IMR-90 (cell line): ENCODE data around the gene CCDC137.

Experiments
- MAZ ChIP-seq: IDR thresholded peaks from 2 replicates; pipeline ENCODE4 v1.6.1; 2012; ENCODE audit warnings: low read depth, mild to moderate bottlenecking, low read length, improper control_type of control experiment, moderate library complexity, borderline replicate concordance
- POLR2A ChIP-seq: IDR thresholded peaks from 2 replicates; pipeline ENCODE4 v1.6.1; 2012; ENCODE audit warnings: mild to moderate bottlenecking, low read depth, low read length
- RAD21 ChIP-seq: IDR thresholded peaks from 2 replicates; pipeline ENCODE4 v1.6.1; 2012; ENCODE audit warnings: low read length, improper control_type of control experiment
- RFX5 ChIP-seq: IDR thresholded peaks from 2 replicates; pipeline ENCODE4 v1.8.0; 2012; ENCODE audit warnings: low read depth, mild to moderate bottlenecking, low read length, moderate library complexity
- SMC3 ChIP-seq: fragments of 150-350 bp; IDR thresholded peaks from 2 replicates; pipeline ENCODE4 v1.6.1; 2016; ENCODE audit warnings: low read depth, mild to moderate bottlenecking, antibody characterized with exemption, low read length, moderate library complexity
- TF ChIP-seq, protein P1 (sequence below): conservative IDR thresholded peaks from 2 replicates; pipeline ENCODE4 v1.5.1; 2012; ENCODE audit warnings: mild to moderate bottlenecking, low read depth, low read length, improper control_type of control experiment

DNA sequence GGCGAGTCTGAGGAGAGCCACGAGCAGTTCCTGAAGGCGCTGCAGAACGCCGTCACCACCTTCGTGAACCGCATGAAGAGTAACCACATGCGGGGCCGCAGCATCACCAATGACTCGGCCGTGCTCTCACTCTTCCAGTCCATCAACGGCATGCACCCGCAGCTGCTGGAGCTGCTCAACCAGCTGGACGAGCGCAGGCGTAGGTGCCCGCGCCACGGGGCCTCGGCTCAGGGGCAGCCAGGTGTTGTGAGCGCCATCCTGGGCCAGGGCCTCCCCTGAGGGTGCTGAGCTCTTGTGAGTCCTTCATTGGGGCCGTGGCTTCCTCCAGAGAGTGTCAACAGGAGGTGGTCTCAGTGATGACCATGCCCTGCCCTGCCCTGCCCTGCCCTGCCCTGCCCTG, 29.3 kb downstream of the CCDC137 start:
- TF ChIP-seq, protein P1, sequence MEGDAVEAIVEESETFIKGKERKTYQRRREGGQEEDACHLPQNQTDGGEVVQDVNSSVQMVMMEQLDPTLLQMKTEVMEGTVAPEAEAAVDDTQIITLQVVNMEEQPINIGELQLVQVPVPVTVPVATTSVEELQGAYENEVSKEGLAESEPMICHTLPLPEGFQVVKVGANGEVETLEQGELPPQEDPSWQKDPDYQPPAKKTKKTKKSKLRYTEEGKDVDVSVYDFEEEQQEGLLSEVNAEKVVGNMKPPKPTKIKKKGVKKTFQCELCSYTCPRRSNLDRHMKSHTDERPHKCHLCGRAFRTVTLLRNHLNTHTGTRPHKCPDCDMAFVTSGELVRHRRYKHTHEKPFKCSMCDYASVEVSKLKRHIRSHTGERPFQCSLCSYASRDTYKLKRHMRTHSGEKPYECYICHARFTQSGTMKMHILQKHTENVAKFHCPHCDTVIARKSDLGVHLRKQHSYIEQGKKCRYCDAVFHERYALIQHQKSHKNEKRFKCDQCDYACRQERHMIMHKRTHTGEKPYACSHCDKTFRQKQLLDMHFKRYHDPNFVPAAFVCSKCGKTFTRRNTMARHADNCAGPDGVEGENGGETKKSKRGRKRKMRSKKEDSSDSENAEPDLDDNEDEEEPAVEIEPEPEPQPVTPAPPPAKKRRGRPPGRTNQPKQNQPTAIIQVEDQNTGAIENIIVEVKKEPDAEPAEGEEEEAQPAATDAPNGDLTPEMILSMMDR, result no peak
- TF ChIP-seq RFX5 (no peak), RAD21 (no peak), SMC3 (no peak), MAZ (no peak), POLR2A (no peak)
